Right ventricle myocardium superior (tissue), 1 donor: ENCODE measurements around the gene ADAM30. TPM values are rescaled to one million over a fixed set of nuclear protein-coding genes. Genes with fewer than 3 reads are reported as not detected.
A peak's percentile ranks its signal among the peaks of the same experiment; 100 is the strongest.

Source experiments
- ATAC-seq: fragments of 200-7000 bp; cut with Tn5 transposase; one replicate; pipeline ENCODE4 v1.9.1; 2020; ENCODE audit warnings: mild to moderate bottlenecking; ENCODE audit not compliant: poor library complexity
- DNase-seq: peaks from one replicate; pipeline ENCODE4 v3.0.0-alpha.2; 2020
- intact Hi-C: fragments of 100-400 bp; cut with DNase I; formaldehyde crosslinking; loops from one replicate; pipeline ENCODE4 v1.11.2; 2022
- long read RNA-seq: library from polyadenylated mRNA; unstranded; transcript quantifications from one replicate; pipeline ENCODE4 v2.0.0, GENCODE V29; 2021
- total RNA-seq: library from RNA; stranded (reverse); fragmentation: NEBNext Ultra II Directional; extraction: Animal tissue kit (Norgen Biotek cat#: 25700); gene quantifications from one replicate; pipeline ENCODE4 v1.2.1, GENCODE V29; 2021
- donor health status: DM: no; HTN: yes; CAD: no; lungs with severe emphysema.

Gene ADAM30
- not detected for total RNA-seq
- long read RNA-seq: 0 reads

- ATAC-seq: no peak
Measured at GRCh38 chr1:119896303-119896702, at the start of gene ADAM30. Gene ADAM30 (minus strand): TSS chr1:119896515. CDS start chr1:119896336, 179 bp downstream.

DNA sequence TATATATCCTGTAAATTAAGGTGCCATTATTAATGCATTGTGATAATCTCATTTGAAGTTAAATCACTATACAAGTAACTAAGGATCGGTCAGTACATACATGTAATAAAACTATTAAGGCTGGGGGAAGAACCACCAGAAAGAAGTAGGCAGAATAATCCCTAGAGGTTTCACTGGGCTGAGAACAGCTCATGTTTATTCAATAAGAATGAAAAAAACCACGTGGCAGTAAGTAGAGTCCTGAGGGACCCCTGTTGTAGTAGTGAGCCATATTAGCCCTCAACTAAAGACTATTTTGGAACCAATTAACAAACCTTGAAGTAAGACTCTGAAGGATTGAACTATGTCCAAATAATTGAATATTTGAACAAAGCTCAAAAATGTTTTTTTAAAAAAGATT is 46.9 kb upstream of the ADAM30 start:
- intact Hi-C loops: no loop called here
- no peak for ATAC-seq

More at GRCh38 chr1:119896303-119896702, at the start of gene ADAM30:
- DNase-seq: no peak
- intact Hi-C loops: no loop called here

GRCh38 chr1:119941392-119941791 is 45.1 kb upstream of the ADAM30 start:
- ATAC-seq (no peak), DNase-seq (no peak)
- intact Hi-C loops: no loop called here

More for the DNA sequence above, 46.9 kb upstream of the ADAM30 start:
- no peak for DNase-seq

DNA sequence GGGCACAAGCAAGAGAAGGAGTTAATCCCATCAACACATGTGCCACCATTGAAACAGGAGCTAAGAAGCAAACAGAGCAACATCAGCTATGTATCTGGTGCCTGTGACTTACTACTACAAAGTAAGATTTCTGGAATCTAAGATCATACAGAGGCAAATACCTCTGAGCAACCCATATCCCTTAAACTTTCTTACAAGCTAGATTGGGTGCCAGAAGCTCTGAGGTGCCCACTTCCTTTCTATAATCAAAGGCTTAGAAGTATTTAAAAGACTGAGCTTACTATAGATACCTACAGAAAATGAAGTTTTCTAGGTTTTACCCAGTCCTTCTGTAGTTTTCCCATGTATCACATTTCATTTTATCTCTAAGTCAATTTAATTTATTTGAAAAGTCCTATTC is 44.4 kb upstream of the ADAM30 start:
- ATAC-seq: no peak
- intact Hi-C loops: no loop called here
- no peak for DNase-seq

DNA sequence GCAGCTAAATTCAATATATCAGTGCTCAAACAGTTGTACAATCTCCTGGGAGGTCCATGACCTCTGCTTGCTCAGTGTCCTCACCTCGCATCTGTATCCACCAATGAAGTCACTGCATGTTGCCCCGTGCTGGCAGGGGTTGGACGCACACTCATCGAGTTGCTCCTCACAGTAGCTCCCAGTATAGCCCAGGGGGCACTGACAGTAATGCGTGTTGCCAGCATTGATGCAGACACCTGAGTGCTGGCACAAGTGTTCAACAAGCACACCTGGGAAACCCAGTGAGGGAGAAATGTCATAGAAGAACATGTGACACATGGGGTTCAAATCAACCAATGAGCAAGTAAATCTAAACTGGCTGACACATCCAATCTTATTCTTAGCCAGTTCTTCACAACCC is 40.9 kb upstream of the ADAM30 start:
- no peak for ATAC-seq
- no peak for DNase-seq
- intact Hi-C loops: no loop called here

DNA sequence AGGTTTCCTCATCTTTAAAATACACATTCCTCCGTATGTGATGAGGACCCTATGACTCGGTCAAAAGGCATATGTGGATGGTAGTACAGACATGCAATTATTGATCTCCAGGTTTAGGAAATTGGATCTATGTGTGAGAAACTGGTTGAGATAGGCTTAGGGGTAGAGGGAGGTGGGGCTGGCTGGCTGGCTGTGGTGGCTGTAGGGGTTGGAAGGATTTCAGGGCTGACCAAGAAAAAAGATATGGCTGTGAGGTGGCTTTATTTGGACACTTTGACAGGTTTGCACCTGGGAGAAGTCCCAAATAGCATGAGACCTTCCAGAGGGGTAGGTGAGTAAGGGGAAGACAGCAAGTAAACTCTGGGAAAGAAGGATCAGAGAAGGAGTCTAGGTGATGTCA is 39.6 kb upstream of the ADAM30 start:
- no peak for ATAC-seq
- DNase-seq: no peak
- intact Hi-C loops: no loop called here

GRCh38 chr1:119935373-119935772 is 39.1 kb upstream of the ADAM30 start:
- intact Hi-C loops: no loop called here
- DNase-seq (no peak), ATAC-seq (peak; percentile 73)

DNA sequence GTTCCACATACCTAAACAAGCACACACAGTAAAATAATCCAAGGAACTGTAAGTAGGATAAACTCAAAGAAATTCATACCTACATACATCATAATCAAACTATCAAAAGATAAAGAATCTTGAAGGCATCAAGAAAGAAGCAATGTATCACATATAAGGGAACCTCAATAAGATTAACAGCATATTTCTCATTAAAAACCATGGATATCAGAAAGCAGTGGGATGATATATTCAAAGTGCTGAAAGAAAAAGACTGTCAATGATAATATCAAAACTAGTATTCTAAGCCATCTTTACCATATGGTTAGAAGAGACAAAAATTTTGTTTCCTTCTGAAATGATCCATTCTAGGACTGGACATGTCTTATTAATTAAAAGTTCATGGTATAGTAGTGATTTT is 37.1 kb upstream of the ADAM30 start:
- ATAC-seq: no peak
- intact Hi-C loops: no loop called here
- DNase-seq: no peak

GRCh38 chr1:119929643-119930315 is 33.5 kb upstream of the ADAM30 start:
- intact Hi-C loops: no loop called here
- no peak for ATAC-seq

DNA sequence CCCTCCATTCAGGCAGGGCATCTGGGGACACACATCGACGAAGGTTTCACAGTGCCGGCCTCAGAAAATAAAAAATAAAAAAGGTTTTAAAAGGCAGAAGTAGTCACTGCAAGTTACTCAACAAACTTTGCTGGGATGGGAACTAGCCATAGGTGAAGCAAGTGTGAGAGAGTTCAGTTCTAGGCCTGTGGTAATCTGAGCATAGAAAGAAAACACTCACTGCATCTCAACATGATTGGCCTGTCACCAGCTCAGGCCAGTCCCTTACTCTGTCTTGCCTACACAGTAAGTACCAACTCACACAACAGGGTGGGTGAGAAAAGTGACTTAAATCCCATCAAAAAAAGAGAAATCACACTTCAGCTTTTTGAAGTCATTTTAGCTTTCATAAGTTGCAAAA is 30.2 kb upstream of the ADAM30 start:
- intact Hi-C loops: no loop called here
- DNase-seq: no peak
- ATAC-seq: no peak

More at GRCh38 chr1:119929643-119930315, 33.5 kb upstream of the ADAM30 start:
- no peak for DNase-seq

DNA sequence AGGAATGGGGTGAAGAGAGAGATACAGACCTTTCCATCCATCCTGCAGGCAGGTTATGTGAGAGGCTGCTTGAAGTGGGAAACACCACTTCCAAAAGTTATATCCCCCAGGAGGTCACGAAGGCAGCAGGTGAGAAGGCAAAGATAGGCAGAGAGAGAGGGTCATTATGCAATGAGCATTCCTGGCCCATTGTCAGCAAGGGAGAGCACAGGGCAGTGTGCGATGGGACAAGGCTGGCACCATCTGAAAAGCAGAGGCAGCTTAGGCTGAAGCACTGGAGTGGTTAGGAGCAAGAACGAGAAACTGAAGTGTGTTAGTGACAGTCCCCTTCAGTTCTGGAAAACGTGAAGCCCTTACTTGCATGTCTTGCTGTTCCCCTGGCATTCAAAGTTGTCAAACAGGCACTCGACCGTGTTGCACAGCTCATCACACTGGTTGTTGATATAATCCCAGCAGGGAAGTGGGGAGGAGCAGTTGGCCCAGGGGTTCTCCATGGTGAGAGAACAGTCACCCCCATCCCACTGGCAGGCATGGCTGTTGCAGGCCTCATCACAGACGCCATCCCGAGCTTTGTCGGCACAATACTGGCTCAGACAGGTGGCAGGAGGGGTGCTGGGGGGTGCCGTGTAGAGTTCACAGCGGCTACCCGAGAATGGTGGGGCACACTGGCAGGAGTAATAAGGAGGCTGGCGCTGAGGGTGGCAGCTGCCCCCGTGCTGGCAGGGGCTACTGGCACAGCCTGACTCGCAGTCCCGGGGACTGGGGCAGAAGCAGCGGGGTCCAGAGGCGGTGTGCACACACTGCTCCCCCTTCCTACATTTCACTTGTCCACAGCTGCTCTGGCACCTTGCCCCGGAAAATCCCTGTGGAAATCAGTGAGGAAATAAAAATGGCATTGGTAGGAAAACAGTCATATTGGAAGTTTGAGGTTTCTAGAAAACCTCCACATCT is 28.9 kb upstream of the ADAM30 start:
- no peak for DNase-seq
- ATAC-seq: no peak
- intact Hi-C loops: no loop called here

- intact Hi-C loops: no loop called here
- DNase-seq: no peak
- ATAC-seq: no peak
Measured at GRCh38 chr1:119920104-119920968, 24.0 kb upstream of the ADAM30 start.

DNA sequence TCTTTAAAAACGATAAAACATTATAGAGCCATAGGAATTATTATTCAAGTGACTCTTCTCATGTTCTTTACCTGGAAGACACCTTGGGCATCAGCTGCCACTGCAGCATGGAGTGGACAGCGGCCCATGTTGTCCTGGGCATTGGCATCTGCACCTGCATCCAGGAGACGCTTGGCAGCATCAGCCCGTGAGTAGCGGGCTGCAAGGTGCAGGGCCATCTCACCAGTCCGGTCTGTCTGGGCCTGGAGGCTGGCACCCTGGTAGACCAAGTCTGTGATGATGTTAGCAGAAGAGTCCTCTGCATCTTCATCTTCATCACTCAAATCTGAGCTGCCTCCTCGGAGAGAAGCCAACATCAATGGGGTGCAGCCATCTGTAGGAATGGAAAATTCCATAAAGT is 22.9 kb upstream of the ADAM30 start:
- ATAC-seq (no peak), DNase-seq (no peak)
- intact Hi-C loops: no loop called here

GRCh38 chr1:119918301-119918700 is 22.0 kb upstream of the ADAM30 start:
- intact Hi-C loops: no loop called here
- DNase-seq (no peak), ATAC-seq (no peak)

GRCh38 chr1:119917304-119918055 is 21.2 kb upstream of the ADAM30 start:
- no peak for ATAC-seq
- intact Hi-C loops: no loop called here
- DNase-seq: no peak

DNA sequence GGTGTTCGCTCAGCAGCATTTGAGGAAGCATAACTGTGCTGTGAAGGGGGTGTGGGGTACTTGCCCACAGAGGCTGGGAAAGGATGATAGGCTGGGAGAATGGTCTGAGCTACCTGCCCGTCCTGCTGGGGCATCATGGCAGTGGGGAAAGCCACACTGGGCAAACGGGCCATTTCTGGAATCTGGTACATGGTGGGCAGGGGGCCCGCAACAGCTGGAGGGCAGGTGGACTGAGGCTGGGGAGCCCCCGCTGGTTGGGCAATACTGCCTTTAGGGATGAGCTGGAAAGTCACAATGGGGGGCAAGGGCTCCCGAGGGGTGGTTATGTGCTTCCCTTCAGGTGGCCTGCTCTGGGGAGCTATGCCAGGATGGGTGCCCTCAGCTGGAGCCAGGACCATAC is 19.2 kb upstream of the ADAM30 start:
- DNase-seq: no peak
- no peak for ATAC-seq
- intact Hi-C loops: no loop called here

DNA sequence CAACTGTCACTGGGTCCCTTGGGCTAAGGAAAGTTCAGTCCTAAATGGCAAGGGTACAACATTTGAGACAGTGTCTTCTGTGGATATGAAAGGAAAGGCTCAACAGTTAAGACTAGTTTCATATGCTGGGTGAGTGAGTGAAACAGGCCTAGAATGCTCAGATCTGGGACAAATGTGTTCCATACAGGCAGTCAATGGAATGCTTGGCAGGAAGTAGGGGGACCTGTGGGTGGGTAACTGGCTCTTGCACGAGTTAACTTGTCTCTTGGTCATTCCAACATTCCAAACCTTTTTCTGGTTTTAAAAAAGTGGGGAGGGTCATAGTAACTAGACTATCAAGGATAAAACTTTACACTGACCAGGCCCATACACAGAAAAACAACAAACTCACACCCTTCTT is 17.8 kb upstream of the ADAM30 start:
- intact Hi-C loops: no loop called here
- no peak for ATAC-seq

DNA sequence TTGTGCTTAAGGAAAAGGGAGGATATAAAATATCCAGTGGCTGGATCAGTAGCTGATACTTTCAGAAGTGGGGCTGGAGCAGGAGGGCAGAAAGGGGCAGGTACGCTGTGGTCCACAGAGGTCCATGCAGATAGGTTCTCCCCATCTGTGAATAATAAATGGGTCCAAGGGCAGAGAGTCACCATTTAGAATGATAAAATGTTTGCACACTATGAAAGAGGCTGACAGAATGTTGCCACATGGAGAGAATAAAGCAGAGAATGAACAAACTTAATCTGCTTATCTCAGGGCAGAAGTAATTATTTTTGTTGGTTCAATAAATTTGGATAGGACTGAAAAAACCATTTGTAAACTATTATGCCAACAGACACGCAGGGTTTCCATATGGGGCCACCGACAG is 16.6 kb upstream of the ADAM30 start:
- intact Hi-C loops: no loop called here
- ATAC-seq: no peak
- no peak for DNase-seq

More for the DNA sequence above, 17.8 kb upstream of the ADAM30 start:
- DNase-seq: no peak
